BJ (cell line): Measurements from ENCODE around the gene MAGI1. TPM values are rescaled to one million over a fixed set of nuclear protein-coding genes. Genes with fewer than 3 reads are reported as not detected.

Experiments used
- CTCF ChIA-PET: fragments of 350-600 bp; formaldehyde crosslinking; extraction: SDS; loops from one replicate; lab custom pipeline; 2021; ENCODE audit warnings: antibody characterized with exemption, inconsistent platforms; lab: Yijun Ruan, JAX
- POLR2A ChIA-PET: fragments of 300-600 bp; sonication (Branson Sonifier 250); formaldehyde crosslinking; extraction: SDS; loops from one replicate; lab custom pipeline; 2021; ENCODE audit warnings: antibody characterized with exemption; lab: Charles Lee
- DNase-seq: peaks from one replicate; pipeline ENCODE4 v3.0.0-alpha.2; 2011; ENCODE audit warnings: low read depth
- H3K27me3 ChIP-seq: 2 replicates; pipeline ENCODE4 v1.6.0; 2011; ENCODE audit warnings: low read length; ENCODE audit not compliant: control insufficient read depth, insufficient read depth
- H3K36me3 ChIP-seq: 2 replicates; pipeline ENCODE4 v1.5.1; 2011; ENCODE audit warnings: low read length; ENCODE audit not compliant: control insufficient read depth, insufficient read depth
- H3K4me3 ChIP-seq: 2 replicates; pipeline ENCODE4 v1.5.1; 2011; ENCODE audit warnings: low read depth, mild to moderate bottlenecking, control low read depth, low read length
- polyA plus RNA-seq: library from polyadenylated mRNA; depleted of rRNA; stranded (reverse); fragments of >200 nt; gene quantifications from 2 replicates; pipeline ENCODE4 v1.2.3, GENCODE V29; 2011
- TF ChIP-seq, protein P1 (sequence below): IDR thresholded peaks from 2 replicates; pipeline ENCODE4 v1.5.1; 2011; ENCODE audit warnings: low read depth, mild to moderate bottlenecking, control low read depth, inconsistent platforms, low read length, moderate library complexity; ENCODE audit not compliant: insufficient read depth

MAGI1 gene
- polyA plus RNA-seq, 1 experiment: 14.4 TPM

DNA sequence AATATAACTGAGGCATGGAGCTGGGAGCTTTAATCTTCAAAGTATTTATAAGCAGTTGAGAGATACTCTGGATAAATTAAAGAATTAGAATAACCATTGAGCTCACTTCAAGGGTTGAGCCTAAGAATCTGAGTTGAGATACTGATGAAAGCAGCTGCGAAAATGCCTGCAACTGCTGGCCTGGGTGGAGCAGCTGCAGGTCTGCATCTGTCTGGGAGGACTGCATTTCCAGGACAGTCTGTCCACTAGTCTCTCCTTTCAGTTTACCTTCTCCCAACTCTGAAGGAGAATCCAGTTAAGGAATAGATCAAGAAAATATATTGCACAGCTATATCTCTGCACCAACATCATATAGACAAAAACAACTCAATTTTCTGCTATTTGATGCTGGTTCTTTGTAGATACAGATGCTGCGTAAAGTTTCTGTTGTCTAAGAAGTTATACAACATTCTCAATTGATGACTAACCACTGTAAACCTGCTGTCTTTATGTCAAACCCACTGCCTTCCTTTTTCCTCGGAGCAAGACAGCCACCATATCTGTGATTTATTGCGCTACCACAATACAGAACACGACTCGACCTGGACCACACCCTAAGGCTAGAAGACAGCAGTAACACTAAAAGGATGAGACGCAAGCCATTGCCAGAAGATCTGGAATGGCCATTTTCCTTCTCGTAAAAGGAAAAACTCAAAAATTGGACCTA, 245.1 kb downstream of the MAGI1 start:
- POLR2A ChIA-PET: no interaction called here
- TF ChIP-seq, protein P1, sequence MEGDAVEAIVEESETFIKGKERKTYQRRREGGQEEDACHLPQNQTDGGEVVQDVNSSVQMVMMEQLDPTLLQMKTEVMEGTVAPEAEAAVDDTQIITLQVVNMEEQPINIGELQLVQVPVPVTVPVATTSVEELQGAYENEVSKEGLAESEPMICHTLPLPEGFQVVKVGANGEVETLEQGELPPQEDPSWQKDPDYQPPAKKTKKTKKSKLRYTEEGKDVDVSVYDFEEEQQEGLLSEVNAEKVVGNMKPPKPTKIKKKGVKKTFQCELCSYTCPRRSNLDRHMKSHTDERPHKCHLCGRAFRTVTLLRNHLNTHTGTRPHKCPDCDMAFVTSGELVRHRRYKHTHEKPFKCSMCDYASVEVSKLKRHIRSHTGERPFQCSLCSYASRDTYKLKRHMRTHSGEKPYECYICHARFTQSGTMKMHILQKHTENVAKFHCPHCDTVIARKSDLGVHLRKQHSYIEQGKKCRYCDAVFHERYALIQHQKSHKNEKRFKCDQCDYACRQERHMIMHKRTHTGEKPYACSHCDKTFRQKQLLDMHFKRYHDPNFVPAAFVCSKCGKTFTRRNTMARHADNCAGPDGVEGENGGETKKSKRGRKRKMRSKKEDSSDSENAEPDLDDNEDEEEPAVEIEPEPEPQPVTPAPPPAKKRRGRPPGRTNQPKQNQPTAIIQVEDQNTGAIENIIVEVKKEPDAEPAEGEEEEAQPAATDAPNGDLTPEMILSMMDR: no peak
- no peak overlapping the region for H3K4me3 ChIP-seq
- H3K27me3 ChIP-seq: no peaks in the 10 kb centered on the region
- no peaks in the 10 kb centered on the region for H3K36me3 ChIP-seq
- CTCF ChIA-PET: interaction anchor here (0.7 to 1.4 kb wide), 4 partner anchors 55 to 345 kb away, joined by 3 to 6 read pairs (median 4); no protein-coding TSS in a partner anchor
- DNase-seq: no peak

GRCh38 chr3:65788461-65788860, 250.3 kb downstream of the MAGI1 start:
- ChIA-PET POLR2A (no interaction called here), CTCF (interaction anchor here (1.3 to 1.6 kb wide), 2 partner anchors 249 to 351 kb away, joined by 3 to 4 read pairs; no protein-coding TSS in a partner anchor)
- DNase-seq: no peak
- no peaks in the 10 kb centered on the region for H3K27me3 ChIP-seq
- H3K36me3 ChIP-seq: no peaks in the 10 kb centered on the region
- TF ChIP-seq, protein P1: no peak
- no peak overlapping the region for H3K4me3 ChIP-seq

DNA sequence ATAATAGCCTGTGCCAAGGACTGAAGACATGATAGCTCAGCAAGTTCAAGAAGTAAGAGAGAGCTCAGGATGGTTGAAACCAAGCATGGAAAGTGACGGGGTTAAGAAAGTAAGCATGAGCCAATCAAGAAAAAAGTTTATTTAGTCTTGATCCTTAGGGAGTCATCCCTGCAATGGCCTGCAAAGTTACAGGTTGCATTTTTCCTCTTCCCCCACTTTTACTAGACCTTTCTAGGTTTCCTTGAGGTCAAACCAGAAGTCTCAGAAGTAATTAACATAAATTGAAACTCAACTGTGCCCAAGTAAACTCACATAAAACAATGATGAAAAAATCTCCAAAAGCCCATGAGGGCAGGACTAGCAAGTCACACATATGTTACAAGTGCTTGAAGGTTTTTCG, 250.9 kb downstream of the MAGI1 start:
- Histone ChIP-seq H3K27me3 (no peaks in the 10 kb centered on the region), H3K36me3 (no peaks in the 10 kb centered on the region), H3K4me3 (no peak overlapping the region)
- TF ChIP-seq, protein P1: no peak
- ChIA-PET POLR2A (no interaction called here), CTCF (interaction anchor here (1.3 to 1.6 kb wide), 2 partner anchors 250 to 352 kb away, joined by 3 to 4 read pairs; no protein-coding TSS in a partner anchor)
- no peak for DNase-seq

GRCh38 chr3:65787340-65787739, 251.4 kb downstream of the MAGI1 start:
- no peaks in the 10 kb centered on the region for H3K27me3 ChIP-seq
- H3K4me3 ChIP-seq: no peak overlapping the region
- no peak for DNase-seq
- TF ChIP-seq, protein P1: no peak
- POLR2A ChIA-PET: no interaction called here
- CTCF ChIA-PET: interaction anchor here (1.3 to 1.6 kb wide), 3 partner anchors 10 to 352 kb away, joined by 3 to 5 read pairs (median 4); no protein-coding TSS in a partner anchor
- H3K36me3 ChIP-seq: no peaks in the 10 kb centered on the region

DNA sequence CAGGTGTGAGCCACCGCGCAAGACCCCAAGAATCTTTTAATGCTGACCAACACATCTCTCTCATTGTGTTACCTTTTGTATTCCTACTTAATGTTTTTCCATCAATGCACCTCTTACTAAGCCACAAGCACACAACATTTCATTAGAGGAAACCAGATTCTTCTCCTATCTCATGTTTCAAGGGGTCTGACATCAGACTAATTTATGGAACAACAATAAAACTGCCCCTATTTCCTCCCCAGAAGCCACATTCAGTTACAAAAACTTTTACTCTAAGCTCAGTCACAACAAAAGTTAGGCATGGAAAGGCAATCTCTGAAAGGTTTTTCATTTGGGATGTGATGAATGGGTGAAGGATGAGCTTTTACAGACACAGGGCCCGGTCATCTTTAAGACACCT, 251.8 kb downstream of the MAGI1 start:
- no peak for DNase-seq
- no peaks in the 10 kb centered on the region for H3K27me3 ChIP-seq
- ChIA-PET CTCF (interaction anchor here (1.1 to 1.5 kb wide), 3 partner anchors 10 to 409 kb away, joined by 3 to 5 read pairs (median 3); no protein-coding TSS in a partner anchor), POLR2A (no interaction called here)
- TF ChIP-seq, protein P1: no peak
- H3K36me3 ChIP-seq: no peaks in the 10 kb centered on the region
- H3K4me3 ChIP-seq: no peak overlapping the region
